Cardiac muscle cell (in vitro differentiated cells and primary cell): ENCODE results near the gene PLXND1. TPM values are rescaled to one million over a fixed set of nuclear protein-coding genes. Genes with fewer than 3 reads are reported as not detected.

Source experiments
- DNase-seq, 2 donors: peaks; one replicate each; pipeline versions ENCODE4 v3.0.0 to v3.0.0-alpha.2; 2010 to 2017; ENCODE audit warnings: low read depth in 1 of 2, low spot score in 1 of 2
- H3K27ac ChIP-seq: fragments of 200-600 bp; sonication (generic); 2 replicates; pipeline ENCODE4 v1.5.1; 2016
- H3K27me3 ChIP-seq: fragments of 200-600 bp; sonication (generic); 2 replicates; pipeline ENCODE4 v1.6.0; 2016; ENCODE audit warnings: control low read depth
- H3K36me3 ChIP-seq: fragments of 200-600 bp; sonication (generic); 2 replicates; pipeline ENCODE4 v1.5.1; 2016; ENCODE audit warnings: control low read depth
- H3K4me1 ChIP-seq: fragments of 200-600 bp; sonication (generic); 2 replicates; pipeline ENCODE4 v1.8.1; 2017; ENCODE audit warnings: low read depth, mild to moderate bottlenecking, mixed run types
- H3K4me3 ChIP-seq: fragments of 200-600 bp; sonication (generic); 2 replicates; pipeline ENCODE4 v1.5.1; 2016; ENCODE audit warnings: mild to moderate bottlenecking
- H3K9me3 ChIP-seq: fragments of 200-600 bp; sonication (generic); 2 replicates; pipeline ENCODE4 v1.5.1; 2017; ENCODE audit warnings: low read depth, mild to moderate bottlenecking, control low read depth
- polyA plus RNA-seq: library from polyadenylated mRNA; unstranded; fragments of >200 nt; fragmentation: Nextera tagmentation; extraction: Ambion mirVana; gene quantifications from 2 replicates; pipeline ENCODE4 v1.2.1, GENCODE V29; 2016
- total RNA-seq: library from RNA; depleted of rRNA; stranded (reverse); fragments of >200 nt; gene quantifications from 2 replicates; pipeline ENCODE4 v1.2.3, GENCODE V29; 2016
- TF ChIP-seq, protein P1 (sequence below): IDR thresholded peaks from 2 replicates; pipeline ENCODE4 v1.5.1; 2012; ENCODE audit warnings: low read depth, mild to moderate bottlenecking, low read length

Gene PLXND1
- total and polyA plus RNA-seq, 2 experiments from 2014 or later, result 15.0 to 56.5 TPM

DNA sequence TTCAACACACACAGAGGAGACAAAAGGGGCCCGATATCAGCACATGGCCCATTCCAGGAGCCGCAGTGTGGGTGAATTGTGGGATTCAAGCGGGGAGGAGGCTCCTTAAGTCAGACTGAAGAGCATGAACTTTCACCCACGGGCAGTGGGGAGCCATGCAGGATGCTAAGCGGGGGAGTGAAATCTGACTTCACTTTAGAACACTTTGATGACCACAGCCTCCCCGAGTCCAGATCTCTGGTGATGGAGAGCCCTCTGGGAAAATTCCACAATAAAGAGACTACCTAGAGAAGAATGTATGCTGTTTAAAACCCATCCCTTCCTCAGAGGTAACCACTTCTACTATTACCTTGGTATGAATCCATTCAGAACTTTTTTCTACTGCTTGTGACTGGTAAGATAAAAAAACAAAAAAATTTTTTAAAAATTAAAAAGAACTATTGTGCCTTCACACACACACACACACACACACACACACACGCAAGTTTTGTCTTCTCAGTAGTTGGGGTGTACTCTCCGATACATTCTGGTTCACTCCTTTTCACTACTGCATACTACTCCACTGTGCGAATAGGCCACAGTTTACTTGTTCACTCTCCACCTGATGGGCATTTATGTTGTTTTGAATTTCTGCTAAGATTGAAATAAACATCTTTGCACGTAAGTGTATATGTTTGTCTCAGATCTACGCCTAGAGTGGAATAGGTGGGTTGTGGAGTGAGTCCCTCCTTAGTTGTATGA, 65.5 kb downstream of the PLXND1 start:
- no peak overlapping the region for H3K4me3 ChIP-seq
- H3K36me3 ChIP-seq, result no peaks in the 10 kb centered on the region
- H3K9me3 ChIP-seq, result no peaks in the 10 kb centered on the region
- H3K27ac ChIP-seq, result no peak overlapping the region
- H3K4me1 ChIP-seq, result no peaks in the 10 kb centered on the region
- TF ChIP-seq, protein P1, sequence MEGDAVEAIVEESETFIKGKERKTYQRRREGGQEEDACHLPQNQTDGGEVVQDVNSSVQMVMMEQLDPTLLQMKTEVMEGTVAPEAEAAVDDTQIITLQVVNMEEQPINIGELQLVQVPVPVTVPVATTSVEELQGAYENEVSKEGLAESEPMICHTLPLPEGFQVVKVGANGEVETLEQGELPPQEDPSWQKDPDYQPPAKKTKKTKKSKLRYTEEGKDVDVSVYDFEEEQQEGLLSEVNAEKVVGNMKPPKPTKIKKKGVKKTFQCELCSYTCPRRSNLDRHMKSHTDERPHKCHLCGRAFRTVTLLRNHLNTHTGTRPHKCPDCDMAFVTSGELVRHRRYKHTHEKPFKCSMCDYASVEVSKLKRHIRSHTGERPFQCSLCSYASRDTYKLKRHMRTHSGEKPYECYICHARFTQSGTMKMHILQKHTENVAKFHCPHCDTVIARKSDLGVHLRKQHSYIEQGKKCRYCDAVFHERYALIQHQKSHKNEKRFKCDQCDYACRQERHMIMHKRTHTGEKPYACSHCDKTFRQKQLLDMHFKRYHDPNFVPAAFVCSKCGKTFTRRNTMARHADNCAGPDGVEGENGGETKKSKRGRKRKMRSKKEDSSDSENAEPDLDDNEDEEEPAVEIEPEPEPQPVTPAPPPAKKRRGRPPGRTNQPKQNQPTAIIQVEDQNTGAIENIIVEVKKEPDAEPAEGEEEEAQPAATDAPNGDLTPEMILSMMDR, result no peak
- no peak for DNase-seq
- H3K27me3 ChIP-seq, result no peaks in the 10 kb centered on the region

DNA sequence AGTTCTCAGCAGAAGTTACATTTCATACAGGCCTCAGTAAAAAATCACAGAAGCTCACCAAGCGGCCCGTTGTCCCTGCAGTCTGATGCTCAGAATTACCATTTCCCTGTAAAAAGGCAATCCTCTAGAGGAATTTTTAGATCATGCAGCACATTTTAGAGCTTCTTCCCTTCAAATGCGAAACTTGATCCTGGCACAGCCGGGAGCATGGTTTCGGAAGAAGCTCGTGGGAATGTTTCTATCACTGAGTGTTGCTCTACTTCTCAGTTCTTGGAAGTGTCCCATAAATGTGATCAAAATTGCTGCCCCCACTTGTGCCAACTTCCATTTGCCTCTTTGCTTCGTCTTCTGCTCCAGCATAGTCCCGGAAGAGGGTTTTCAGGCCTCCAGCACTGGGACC, 67.3 kb downstream of the PLXND1 start:
- Histone ChIP-seq H3K27ac (no peak overlapping the region), H3K36me3 (no peaks in the 10 kb centered on the region), H3K4me1 (no peaks in the 10 kb centered on the region), H3K4me3 (no peak overlapping the region), H3K27me3 (no peaks in the 10 kb centered on the region), H3K9me3 (no peaks in the 10 kb centered on the region)
- no peak for DNase-seq
- TF ChIP-seq, protein P1, result no peak

DNA sequence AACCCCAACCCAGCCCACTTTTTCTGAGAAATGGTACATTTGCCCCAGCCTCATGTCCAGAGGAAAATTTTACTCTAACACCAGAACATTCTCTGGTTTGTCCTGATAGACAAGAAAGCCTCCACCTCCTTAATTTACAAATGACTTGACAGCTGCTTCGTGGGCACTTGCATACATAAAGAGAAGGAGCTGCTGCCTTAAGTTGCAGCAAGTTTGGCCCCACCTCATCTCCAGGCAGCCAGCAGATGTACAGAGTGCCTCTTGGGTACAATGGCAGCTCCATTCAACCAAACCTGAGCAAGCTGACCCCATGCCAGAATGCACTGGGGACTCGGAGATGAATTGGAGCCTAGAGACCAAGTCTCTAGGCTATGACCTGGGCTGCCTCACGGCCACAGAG, 69.7 kb downstream of the PLXND1 start:
- H3K27ac ChIP-seq, result no peak overlapping the region
- no peaks in the 10 kb centered on the region for H3K27me3 ChIP-seq
- H3K4me1 ChIP-seq, result no peaks in the 10 kb centered on the region
- no peaks in the 10 kb centered on the region for H3K36me3 ChIP-seq
- DNase-seq, result no peak
- no peaks in the 10 kb centered on the region for H3K9me3 ChIP-seq
- TF ChIP-seq, protein P1, result no peak
- no peak overlapping the region for H3K4me3 ChIP-seq

DNA sequence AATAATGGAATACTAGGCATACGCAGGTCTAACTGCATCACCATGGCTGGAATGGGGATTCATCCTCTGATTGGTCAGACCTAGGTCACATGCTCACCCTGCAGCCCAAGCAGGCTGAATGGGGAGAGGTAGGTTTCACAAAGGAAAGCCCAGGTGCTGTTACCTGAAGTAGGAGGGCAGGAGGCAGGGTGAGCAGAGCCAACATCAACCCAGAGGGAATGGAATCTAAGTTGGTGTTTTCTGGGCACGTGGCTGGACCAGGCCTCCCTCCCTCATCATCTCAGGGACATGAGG, 70.2 kb downstream of the PLXND1 start:
- H3K27ac ChIP-seq, result no peak overlapping the region
- no peaks in the 10 kb centered on the region for H3K27me3 ChIP-seq
- TF ChIP-seq, protein P1, result no peak
- no peaks in the 10 kb centered on the region for H3K9me3 ChIP-seq
- H3K36me3 ChIP-seq, result no peaks in the 10 kb centered on the region
- H3K4me3 ChIP-seq, result no peak overlapping the region
- no peaks in the 10 kb centered on the region for H3K4me1 ChIP-seq
- DNase-seq, result no peak

DNA sequence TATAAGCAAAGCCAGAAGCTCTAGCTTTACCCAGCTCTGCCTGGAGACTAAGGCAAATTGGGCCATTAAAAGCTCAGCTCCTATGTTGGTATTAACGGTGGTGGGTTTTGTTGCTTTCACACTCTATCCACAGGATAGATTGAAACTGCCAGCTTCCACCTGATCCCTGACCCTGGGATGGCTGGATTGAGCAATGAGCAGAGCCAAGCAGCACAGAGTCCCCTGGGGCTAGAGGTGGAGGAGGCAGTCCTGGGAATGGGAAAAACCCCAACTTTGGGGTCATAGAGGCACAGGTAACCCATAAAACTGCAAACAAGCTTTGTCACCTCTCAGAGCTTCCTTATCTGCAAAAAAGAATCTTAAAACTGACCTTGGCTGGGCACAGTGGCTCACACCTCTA, 71.4 kb downstream of the PLXND1 start:
- Histone ChIP-seq H3K27ac (no peak overlapping the region), H3K9me3 (no peaks in the 10 kb centered on the region), H3K27me3 (no peaks in the 10 kb centered on the region), H3K36me3 (no peaks in the 10 kb centered on the region), H3K4me1 (no peaks in the 10 kb centered on the region), H3K4me3 (no peak overlapping the region)
- TF ChIP-seq, protein P1, result no peak
- no peak for DNase-seq
